Muscle layer of duodenum (tissue), 2 donors: ENCODE results near the gene PPP1R3F.
A peak's percentile ranks its signal among the peaks of the same experiment; 100 is the strongest.
"Not testable (repeated sequence)": the region's sequence is repeated elsewhere in the genome, so short reads cannot be mapped to it uniquely, and the experiment has no call there.

ENCODE experiments used
- H3K27ac ChIP-seq: one replicate; pipeline ENCODE4 v1.7.0; 2013; ENCODE audit warnings: mild to moderate bottlenecking, low read length
- H3K27me3 ChIP-seq: one replicate; pipeline ENCODE4 v1.7.0; 2013; ENCODE audit warnings: low read depth, mild to moderate bottlenecking, control low read depth, low read length
- H3K36me3 ChIP-seq, 2 donors: one replicate each; pipeline ENCODE4 v1.7.0; 2013; ENCODE audit warnings: low read length in 2 of 2, control low read depth in 1 of 2, mild to moderate bottlenecking in 1 of 2; ENCODE audit not compliant: insufficient read depth in 2 of 2, control insufficient read depth in 1 of 2
- H3K4me1 ChIP-seq, 2 donors: one replicate each; pipeline ENCODE4 v1.7.0; 2013; ENCODE audit warnings: low read length in 2 of 2, mild to moderate bottlenecking in 2 of 2, control low read depth in 1 of 2, moderate library complexity in 1 of 2; ENCODE audit not compliant: insufficient read depth in 2 of 2, control insufficient read depth in 1 of 2
- H3K4me3 ChIP-seq, 2 donors: one replicate each; pipeline ENCODE4 v1.7.0; 2013; ENCODE audit warnings: low read length in 2 of 2, low read depth in 1 of 2, mild to moderate bottlenecking in 1 of 2
- H3K9me3 ChIP-seq, 2 donors: one replicate each; pipeline ENCODE4 v1.7.0; 2013; ENCODE audit warnings: low read length in 2 of 2, control low read depth in 1 of 2, mild to moderate bottlenecking in 1 of 2; ENCODE audit not compliant: control insufficient read depth in 1 of 2
- donor health status: healthy.

PPP1R3F gene

GRCh38 chrX:49299293-49299692 lies 29.7 kb downstream of the PPP1R3F start:
- not testable (repeated sequence) for H3K27me3 ChIP-seq, H3K4me1 ChIP-seq, H3K9me3 ChIP-seq, H3K4me3 ChIP-seq, H3K36me3 ChIP-seq, H3K27ac ChIP-seq

- no peak overlapping the region for H3K4me3 ChIP-seq
- H3K9me3 ChIP-seq, result no peaks in the 10 kb centered on the region
- no peak overlapping the region for H3K27ac ChIP-seq
- no peaks in the 10 kb centered on the region for H3K36me3 ChIP-seq
- H3K4me1 ChIP-seq, result no peaks in the 10 kb centered on the region
- H3K27me3 ChIP-seq, result no peaks in the 10 kb centered on the region
Observed at GRCh38 chrX:49300703-49301102, 31.1 kb downstream of the PPP1R3F start.

GRCh38 chrX:49303346-49303745 lies 33.8 kb downstream of the PPP1R3F start, which contains the start of gene GAGE10:
GAGE10 (plus strand) TSS chrX:49303646; CDS start chrX:49304860, 1,214 bp downstream.
- no peak within 1 kb of the TSS for H3K27ac ChIP-seq
- no peaks in the 10 kb centered on the region for H3K9me3 ChIP-seq
- no peaks in the 10 kb centered on the region for H3K4me1 ChIP-seq
- H3K36me3 ChIP-seq, result no peaks in the 10 kb centered on the region
- no peak within 1 kb of the TSS for H3K4me3 ChIP-seq
- no peaks in the 10 kb centered on the region for H3K27me3 ChIP-seq

- H3K9me3 ChIP-seq, H3K27me3 ChIP-seq, H3K36me3 ChIP-seq, H3K4me1 ChIP-seq, H3K27ac ChIP-seq, H3K4me3 ChIP-seq: not testable (repeated sequence)
Observed at GRCh38 chrX:49307775-49308174, 38.2 kb downstream of the PPP1R3F start.

GRCh38 chrX:49308604-49309269 lies 39.1 kb downstream of the PPP1R3F start:
- H3K4me3 ChIP-seq, result peak overlapping the region; percentile 48 to 57
- peaks cover 0 to 7% of the 10 kb centered on the region in 2 donors for H3K4me1 ChIP-seq
- no peaks in the 10 kb centered on the region for H3K27me3 ChIP-seq
- H3K27ac ChIP-seq, result no peak overlapping the region
- no peaks in the 10 kb centered on the region for H3K9me3 ChIP-seq
- H3K36me3 ChIP-seq, result no peaks in the 10 kb centered on the region

- H3K27ac ChIP-seq, result peak overlapping the region; percentile 45
- H3K36me3 ChIP-seq, result no peaks in the 10 kb centered on the region
- no peaks in the 10 kb centered on the region for H3K9me3 ChIP-seq
- H3K27me3 ChIP-seq, result no peaks in the 10 kb centered on the region
- peaks cover 0 to 7% of the 10 kb centered on the region in 2 donors for H3K4me1 ChIP-seq
- H3K4me3 ChIP-seq, result peak overlapping the region; percentile 48 to 57
Observed at GRCh38 chrX:49309401-49309981, 39.9 kb downstream of the PPP1R3F start.

- H3K4me3 ChIP-seq, result no peak overlapping the region
Observed at GRCh38 chrX:49310371-49310770, 40.8 kb downstream of the PPP1R3F start.

GRCh38 chrX:49312176-49312575 lies 42.6 kb downstream of the PPP1R3F start:
- Histone ChIP-seq H3K4me3 (no peak overlapping the region), H3K27me3 (no peaks in the 10 kb centered on the region), H3K27ac (no peak overlapping the region), H3K36me3 (no peaks in the 10 kb centered on the region), H3K4me1 (peaks cover 0 to 7% of the 10 kb centered on the region in 2 donors), H3K9me3 (no peaks in the 10 kb centered on the region)

More at GRCh38 chrX:49310371-49310770, 40.8 kb downstream of the PPP1R3F start:
- Histone ChIP-seq H3K27me3 (no peaks in the 10 kb centered on the region), H3K4me1 (peaks cover 0 to 7% of the 10 kb centered on the region in 2 donors), H3K9me3 (no peaks in the 10 kb centered on the region), H3K27ac (no peak overlapping the region), H3K36me3 (no peaks in the 10 kb centered on the region)

- Histone ChIP-seq H3K27me3 (no peaks in the 10 kb centered on the region), H3K4me3 (no peak overlapping the region), H3K4me1 (no peaks in the 10 kb centered on the region), H3K36me3 (no peaks in the 10 kb centered on the region), H3K9me3 (no peaks in the 10 kb centered on the region), H3K27ac (no peak overlapping the region)
Observed at GRCh38 chrX:49316085-49316484, 46.5 kb downstream of the PPP1R3F start.

- H3K27ac ChIP-seq, H3K27me3 ChIP-seq, H3K4me1 ChIP-seq, H3K4me3 ChIP-seq, H3K9me3 ChIP-seq, H3K36me3 ChIP-seq: not testable (repeated sequence)
Observed at GRCh38 chrX:49321737-49322136, 52.1 kb downstream of the PPP1R3F start, which contains the start of gene GAGE12J. GAGE12J (plus strand) TSS chrX:49322037; CDS start chrX:49323194, 1,157 bp downstream.

GRCh38 chrX:49322266-49322665 lies 52.7 kb downstream of the PPP1R3F start:
- H3K9me3 ChIP-seq, H3K4me1 ChIP-seq, H3K27ac ChIP-seq, H3K4me3 ChIP-seq, H3K36me3 ChIP-seq, H3K27me3 ChIP-seq: not testable (repeated sequence)

GRCh38 chrX:49323735-49324134 lies 54.1 kb downstream of the PPP1R3F start:
- H3K36me3 ChIP-seq, H3K27ac ChIP-seq: not testable (repeated sequence)

More at GRCh38 chrX:49323735-49324134, 54.1 kb downstream of the PPP1R3F start:
- H3K9me3 ChIP-seq, H3K4me3 ChIP-seq, H3K4me1 ChIP-seq, H3K27me3 ChIP-seq: not testable (repeated sequence)
